IMR-90 (cell line): ENCODE data around the gene AVPI1. TPM values are rescaled to one million over a fixed set of nuclear protein-coding genes. Genes with fewer than 3 reads are reported as not detected.

Experiments
- ATAC-seq: fragments of 200-7000 bp; cut with Tn5 transposase; 2 replicates; pipeline ENCODE4 v1.9.1; 2020; ENCODE audit warnings: low read depth, mild to moderate bottlenecking, moderate library complexity
- BruUV-seq: library from RNA; stranded (reverse); fragments of 400-500 nt; replicated peaks from 2 replicates; lab custom pipeline; 2021; lab: Mats Ljungman, UMichigan
- CTCF ChIA-PET: fragments of 300-600 bp; formaldehyde crosslinking; extraction: SDS; loops from one replicate; lab custom pipeline; 2021; ENCODE audit warnings: antibody characterized with exemption; lab: Yijun Ruan, JAX
- POLR2A ChIA-PET: fragments of 300-600 bp; sonication (Branson Sonifier 250); formaldehyde crosslinking; loops from one replicate; lab custom pipeline; 2022; ENCODE audit warnings: antibody characterized with exemption; ENCODE audit not compliant: unreplicated experiment; lab: Charles Lee
- DNase-seq: peaks from one replicate; pipeline ENCODE4 v3.0.0; 2013
- H2AFZ ChIP-seq: replicated peaks from 2 replicates; pipeline ENCODE3; 2013; ENCODE audit warnings: low read length, mild to moderate bottlenecking; ENCODE audit not compliant: poor library complexity
- H2AK5ac ChIP-seq: 2 replicates; pipeline ENCODE4 v1.6.1; 2013; ENCODE audit warnings: low read depth, low read length, inconsistent platforms
- H2AK9ac ChIP-seq: replicated peaks from 2 replicates; pipeline ENCODE3; 2013; ENCODE audit warnings: mild to moderate bottlenecking, low read depth, low read length, moderate library complexity; ENCODE audit not compliant: poor library complexity
- H2BK120ac ChIP-seq: 2 replicates; pipeline ENCODE4 v1.6.1; 2013; ENCODE audit warnings: low read depth, low read length, inconsistent platforms
- H2BK15ac ChIP-seq: 3 replicates; pipeline ENCODE4 v1.6.1; 2013; ENCODE audit warnings: low read depth, low read length, inconsistent platforms
- H2BK20ac ChIP-seq: 2 replicates; pipeline ENCODE4 v1.6.1; 2013; ENCODE audit warnings: low read depth, mild to moderate bottlenecking, inconsistent platforms, low read length, moderate library complexity
- H2BK5ac ChIP-seq: 2 replicates; pipeline ENCODE4 v1.6.1; 2013; ENCODE audit warnings: mild to moderate bottlenecking, low read depth, low read length, inconsistent platforms; ENCODE audit not compliant: poor library complexity, severe bottlenecking
- H3K14ac ChIP-seq: replicated peaks from 2 replicates; pipeline ENCODE4 v1.6.1; 2013; ENCODE audit warnings: low read depth, low read length, inconsistent platforms
- H3K18ac ChIP-seq: 2 replicates; pipeline ENCODE4 v1.6.1; 2013; ENCODE audit warnings: low read depth, low read length, control low read depth
- H3K23ac ChIP-seq: 2 replicates; pipeline ENCODE4 v1.6.1; 2013; ENCODE audit warnings: low read depth, low read length, inconsistent platforms
- H3K27ac ChIP-seq: 2 replicates; pipeline ENCODE4 v1.5.1; 2013; ENCODE audit warnings: mild to moderate bottlenecking, control low read depth, low read length; ENCODE audit not compliant: insufficient read depth
- H3K27me3 ChIP-seq: 2 replicates; pipeline ENCODE4 v1.6.1; 2013; ENCODE audit warnings: low read length; ENCODE audit not compliant: control insufficient read depth, insufficient read depth
- H3K36me3 ChIP-seq: 2 replicates; pipeline ENCODE4 v1.6.1; 2013; ENCODE audit warnings: low read length, mixed read lengths; ENCODE audit not compliant: control insufficient read depth, insufficient read depth
- H3K4ac ChIP-seq: 2 replicates; pipeline ENCODE4 v1.6.1; 2013; ENCODE audit warnings: low read depth, low read length, inconsistent platforms
- H3K4me1 ChIP-seq: 2 replicates; pipeline ENCODE4 v1.6.1; 2013; ENCODE audit warnings: low read length, mixed read lengths; ENCODE audit not compliant: control insufficient read depth, insufficient read depth
- H3K4me2 ChIP-seq: 2 replicates; pipeline ENCODE4 v1.6.1; 2013; ENCODE audit warnings: low read depth, mild to moderate bottlenecking, control low read depth, low read length, moderate library complexity
- H3K4me3 ChIP-seq: 2 replicates; pipeline ENCODE4 v1.5.1; 2013; ENCODE audit warnings: low read depth, mild to moderate bottlenecking, control low read depth, low read length, moderate library complexity; ENCODE audit not compliant: insufficient read depth
- H3K56ac ChIP-seq: 2 replicates; pipeline ENCODE4 v1.6.1; 2013; ENCODE audit warnings: low read length, inconsistent platforms; ENCODE audit not compliant: insufficient read depth; ENCODE audit errors: extremely low read depth
- H3K79me1 ChIP-seq, 2 experiments: 2 replicates each; pipeline ENCODE4 v1.6.1; 2013; ENCODE audit warnings: low read length in 2 of 2, inconsistent platforms in 1 of 2, low read depth in 1 of 2
- H3K9ac ChIP-seq: 2 replicates; pipeline ENCODE4 v1.6.1; 2013; ENCODE audit warnings: low read depth, low read length, control low read depth
- H3K9me1 ChIP-seq: 2 replicates; pipeline ENCODE4 v1.6.1; 2013; ENCODE audit warnings: low read length, inconsistent platforms; ENCODE audit not compliant: insufficient read depth
- H3K9me3 ChIP-seq: 2 replicates; pipeline ENCODE4 v1.6.1; 2013; ENCODE audit warnings: low read length; ENCODE audit not compliant: control insufficient read depth, insufficient read depth
- H4K20me1 ChIP-seq: 2 replicates; pipeline ENCODE4 v1.6.1; 2013; ENCODE audit warnings: low read length, inconsistent platforms; ENCODE audit not compliant: insufficient read depth
- H4K5ac ChIP-seq: 2 replicates; pipeline ENCODE4 v1.6.1; 2013; ENCODE audit warnings: mild to moderate bottlenecking, low read depth, low read length, control low read depth
- H4K8ac ChIP-seq, 2 experiments: 2 replicates each; pipeline ENCODE4 v1.6.1; 2013; ENCODE audit warnings: low read depth in 2 of 2, low read length in 2 of 2, control low read depth in 1 of 2, inconsistent platforms in 1 of 2
- H4K91ac ChIP-seq: 2 replicates; pipeline ENCODE4 v1.6.1; 2013; ENCODE audit warnings: low read depth, low read length, inconsistent platforms; ENCODE audit not compliant: insufficient read depth
- BHLHE40 ChIP-seq: fragments of 150-350 bp; IDR thresholded peaks from 2 replicates; pipeline ENCODE4 v1.6.1; 2016; ENCODE audit warnings: mild to moderate bottlenecking, low read depth, low read length
- CEBPB ChIP-seq: IDR thresholded peaks from 2 replicates; pipeline ENCODE4 v1.6.1; 2012; ENCODE audit warnings: low read depth, low read length, improper control_type of control experiment
- CHD1 ChIP-seq: IDR thresholded peaks from 2 replicates; pipeline ENCODE4 v1.6.1; 2012; ENCODE audit warnings: low read depth, low read length, improper control_type of control experiment
- FOS ChIP-seq: fragments of 150-350 bp; IDR thresholded peaks from 2 replicates; pipeline ENCODE4 v1.6.1; 2016; ENCODE audit warnings: low read depth, low read length
- MAZ ChIP-seq: IDR thresholded peaks from 2 replicates; pipeline ENCODE4 v1.6.1; 2012; ENCODE audit warnings: low read depth, mild to moderate bottlenecking, low read length, improper control_type of control experiment, moderate library complexity, borderline replicate concordance
- MXI1 ChIP-seq: IDR thresholded peaks from 2 replicates; pipeline ENCODE4 v1.6.1; 2012; ENCODE audit warnings: low read depth, mild to moderate bottlenecking, low read length, moderate library complexity, borderline replicate concordance
- NFE2L2 ChIP-seq: fragments of 150-350 bp; IDR thresholded peaks from 2 replicates; pipeline ENCODE4 v1.6.1; 2016; ENCODE audit warnings: low read depth, mild to moderate bottlenecking, low read length
- POLR2A ChIP-seq: IDR thresholded peaks from 2 replicates; pipeline ENCODE4 v1.6.1; 2012; ENCODE audit warnings: mild to moderate bottlenecking, low read depth, low read length
- WGBS, 2 experiments: methylation state at CpG; one replicate each; pipeline versions ENCODE4 v1.1.5 to v1.1.7; 2013; ENCODE audit warnings: missing lambda C conversion rate in 2 of 2; ENCODE audit not compliant: insufficient read length in 1 of 2; ENCODE audit errors: extremely low coverage in 2 of 2; 5-methylcytosine and 5-hydroxymethylcytosine counted together
- dilution Hi-C: fragments of 300-500 bp; cut with HindIII; formaldehyde crosslinking; loops from one replicate; pipeline ENCODE4 v1.14.3; 2018; ENCODE audit warnings: low sequenced_read_pairs; ENCODE audit not compliant: unreplicated experiment
- in situ Hi-C: fragments of 300-500 bp; cut with MboI; formaldehyde crosslinking; loops from 3 replicates; pipeline ENCODE4 v1.14.3; 2019; ENCODE audit warnings: low sequenced_read_pairs, inconsistent platforms, mixed read lengths
- intact Hi-C: fragments of 100-400 bp; cut with micrococcal nuclease; formaldehyde crosslinking; loops from 2 replicates; pipeline ENCODE4 v1.10.0; 2022
- polyA plus RNA-seq, 3 experiments: library from polyadenylated mRNA; depleted of rRNA; stranded (reverse); fragments of >200 nt; gene quantifications; 2 replicates each; pipeline ENCODE4 v1.2.3, GENCODE V29; 2012; ENCODE audit warnings: low replicate concordance in 1 of 3
- total RNA-seq: library from RNA; depleted of rRNA; stranded (reverse); fragments of >200 nt; gene quantifications from 2 replicates; pipeline ENCODE4 v1.2.3, GENCODE V29; 2012

AVPI1 gene
- total and polyA plus RNA-seq, 2 of the 4 experiments (the other 2 are of a cell fraction) = 26.7 to 29.8 TPM

DNA sequence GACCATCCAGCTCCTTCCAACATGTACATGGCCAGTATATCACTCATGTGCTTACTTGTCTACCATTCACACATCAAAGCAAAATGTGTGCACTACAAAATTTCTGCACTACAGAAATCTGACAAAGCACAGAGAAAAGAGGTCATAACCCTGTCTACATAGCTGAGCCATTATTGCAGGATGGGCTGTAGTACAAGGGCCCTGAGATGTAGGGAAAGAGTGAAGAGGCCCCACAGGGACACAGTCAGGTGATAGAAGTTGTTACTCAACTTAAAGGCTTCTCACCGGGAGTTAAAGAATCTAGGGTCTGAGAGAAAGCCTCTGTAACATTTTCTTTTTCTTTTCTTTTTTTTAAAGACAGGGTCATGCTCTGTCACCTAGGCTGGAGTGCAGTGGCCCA, 17.5 kb downstream of the AVPI1 start:
- Histone ChIP-seq H3K9me3 (no peaks in the 10 kb centered on the region), H3K4ac (no peak overlapping the region), H2BK15ac (no peak overlapping the region), H3K79me1 (peaks cover 8 to 21% of the 10 kb centered on the region in 2 experiments; a peak in 3 of 4 replicates), H3K4me2 (no peak overlapping the region), H3K27ac (no peak overlapping the region), H4K8ac (no peak overlapping the region), H3K56ac (no peak overlapping the region), H3K4me3 (no peak overlapping the region), H3K23ac (no peak overlapping the region), H4K20me1 (no peaks in the 10 kb centered on the region; the same call in 1 of the 2 replicates), H2AFZ (no peak overlapping the region), H2BK20ac (no peak overlapping the region), H3K9me1 (no peaks in the 10 kb centered on the region), H3K18ac (no peak overlapping the region), H3K27me3 (no peaks in the 10 kb centered on the region), H4K91ac (no peak overlapping the region), H3K14ac (no peak overlapping the region), H2BK5ac (no peak overlapping the region), H2AK5ac (no peak overlapping the region), H3K9ac (no peak overlapping the region), H2BK120ac (no peak overlapping the region), H3K4me1 (no peaks in the 10 kb centered on the region), H4K5ac (no peak overlapping the region), H3K36me3 (peaks cover 48% of the 10 kb centered on the region), H2AK9ac (no peak overlapping the region)
- no peak for ATAC-seq
- in situ Hi-C loops (no loop called here), intact Hi-C loops (no loop called here), dilution Hi-C loops (no loop called here)
- no peak for DNase-seq
- 100% methylated on average over 1 of the region's 1 CpG; no CpG with 5 or more reads in 1 of the 2 experiments for WGBS, 2 experiments
- ChIA-PET POLR2A (no interaction called here), CTCF (no interaction called here)
- peak; percentile 24; the same call in 1 of the 2 replicates for TF ChIP-seq POLR2A
- no peak for TF ChIP-seq CEBPB
- no peak for TF ChIP-seq NFE2L2
- TF ChIP-seq MAZ = no peak
- no peak for TF ChIP-seq CHD1
- no peak for TF ChIP-seq MXI1
- TF ChIP-seq FOS = no peak
- TF ChIP-seq BHLHE40 = no peak
- BruUV-seq = no TSS peak
